ENCODE results near the gene UNC5CL. TPM values are rescaled to one million over a fixed set of nuclear protein-coding genes. Genes with fewer than 3 reads are reported as not detected.

Gene UNC5CL
- total RNA-seq, 1 donor from 2014 or later: 2.2 TPM

DNA sequence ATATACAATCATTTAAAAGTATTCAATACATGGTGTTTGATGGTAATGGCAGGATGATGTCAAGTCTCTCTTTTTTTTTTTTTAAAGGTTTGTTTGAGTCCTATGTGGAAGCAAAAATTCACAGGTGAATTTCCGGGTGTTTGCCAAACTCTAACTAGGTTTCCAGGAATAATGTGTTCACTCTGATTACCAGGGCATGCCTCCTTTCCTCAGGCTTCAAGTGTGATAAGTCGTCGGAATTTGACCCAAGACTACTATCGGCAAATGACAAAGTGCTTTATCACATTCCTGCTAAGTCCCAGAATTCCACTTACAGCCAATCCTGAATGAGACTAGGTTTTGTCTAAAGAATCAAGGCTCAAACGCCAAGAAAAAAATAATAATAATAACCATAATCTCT lies 25.8 kb upstream of the UNC5CL start:
- intact Hi-C loops (cut with micrococcal nuclease): no loop called here
- POLR2A ChIA-PET: no interaction called here
- peaks cover 5% of the 10 kb centered on the region for H3K4me1 Mint-ChIP-seq
- TF ChIP-seq CTCF (IDR thresholded peaks at IDR 0.05): no peak
- H3K4me3 Mint-ChIP-seq: no peak overlapping the region
- no peak overlapping the region for H3K27ac Mint-ChIP-seq
- CTCF ChIA-PET: no interaction called here
- H3K27me3 Mint-ChIP-seq: no peaks in the 10 kb centered on the region
- no peak for DNase-seq
- peaks cover 87% of the 10 kb centered on the region for H3K36me3 Mint-ChIP-seq (ENCODE audit: low read depth)
- no peaks in the 10 kb centered on the region for H3K9me3 Mint-ChIP-seq
- ATAC-seq (ENCODE audit: low read depth): no peak

- Mint-ChIP-seq H3K27me3 (no peaks in the 10 kb centered on the region), H3K9me3 (no peaks in the 10 kb centered on the region), H3K36me3 (ENCODE audit: low read depth) (peaks cover 85% of the 10 kb centered on the region), H3K4me3 (no peak overlapping the region), H3K27ac (no peak overlapping the region), H3K4me1 (peaks cover 5% of the 10 kb centered on the region)
- intact Hi-C loops (cut with micrococcal nuclease): no loop called here
- TF ChIP-seq CTCF (IDR thresholded peaks at IDR 0.05): no peak
- CTCF ChIA-PET: interaction anchor here (1.5 kb wide), 1 partner anchor 35 kb away, joined by 3 read pairs; no protein-coding TSS in a partner anchor
- no peak for DNase-seq
- ATAC-seq (ENCODE audit: low read depth): no peak
- POLR2A ChIA-PET: no interaction called here
Measured at GRCh38 chr6:41063884-41064285, 24.9 kb upstream of the UNC5CL start.

DNA sequence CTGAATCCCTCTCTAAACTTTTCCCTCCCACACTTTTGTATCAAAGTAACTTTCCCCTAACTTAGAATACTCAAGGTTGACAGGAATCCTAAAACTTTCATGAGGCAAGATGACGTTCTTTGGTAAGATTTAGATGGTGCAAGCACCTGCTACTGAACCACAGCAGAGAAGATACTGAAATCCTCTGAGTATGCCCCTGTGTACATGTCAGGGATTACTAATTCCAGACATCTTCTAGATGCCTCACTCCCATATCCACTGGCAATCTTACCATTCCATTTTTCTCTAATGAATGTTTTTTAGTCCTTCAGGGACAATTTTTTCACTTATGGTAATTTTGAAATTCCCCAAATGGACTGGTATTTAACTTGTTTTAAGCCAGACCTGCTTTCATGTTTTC lies 23.0 kb upstream of the UNC5CL start:
- peaks cover 70% of the 10 kb centered on the region for H3K36me3 Mint-ChIP-seq (ENCODE audit: low read depth)
- DNase-seq: no peak

GRCh38 chr6:41061196-41061726 lies 22.2 kb upstream of the UNC5CL start:
- peaks cover 62% of the 10 kb centered on the region for H3K36me3 Mint-ChIP-seq (ENCODE audit: low read depth)
- POLR2A ChIA-PET: no interaction called here
- no peak for TF ChIP-seq CTCF (IDR thresholded peaks at IDR 0.05)
- ATAC-seq (ENCODE audit: low read depth) (no peak), DNase-seq (no peak)
- no peaks in the 10 kb centered on the region for H3K4me1 Mint-ChIP-seq
- H3K4me3 Mint-ChIP-seq: no peak overlapping the region
- CTCF ChIA-PET: no interaction called here
- H3K27me3 Mint-ChIP-seq: no peaks in the 10 kb centered on the region
- no peaks in the 10 kb centered on the region for H3K9me3 Mint-ChIP-seq
- intact Hi-C loops (cut with micrococcal nuclease): no loop called here
- no peak overlapping the region for H3K27ac Mint-ChIP-seq

More for the DNA sequence above, 23.0 kb upstream of the UNC5CL start:
- H3K4me1 Mint-ChIP-seq: peaks cover 5% of the 10 kb centered on the region
- POLR2A ChIA-PET: no interaction called here
- ATAC-seq (ENCODE audit: low read depth): no peak
- TF ChIP-seq CTCF (IDR thresholded peaks at IDR 0.05): no peak
- H3K27ac Mint-ChIP-seq: no peak overlapping the region
- H3K27me3 Mint-ChIP-seq: no peaks in the 10 kb centered on the region
- H3K4me3 Mint-ChIP-seq: no peak overlapping the region
- intact Hi-C loops (cut with micrococcal nuclease): no loop called here
- H3K9me3 Mint-ChIP-seq: no peaks in the 10 kb centered on the region
- CTCF ChIA-PET: no interaction called here

GRCh38 chr6:41059556-41059955 lies 20.5 kb upstream of the UNC5CL start:
- ATAC-seq (ENCODE audit: low read depth) (no peak), DNase-seq (no peak)
- peaks cover 55% of the 10 kb centered on the region for H3K36me3 Mint-ChIP-seq (ENCODE audit: low read depth)
- ChIA-PET POLR2A (no interaction called here), CTCF (no interaction called here)
- intact Hi-C loops (cut with micrococcal nuclease): no loop called here
- H3K27ac Mint-ChIP-seq: no peak overlapping the region
- H3K4me1 Mint-ChIP-seq: peaks cover 3% of the 10 kb centered on the region
- TF ChIP-seq CTCF (IDR thresholded peaks at IDR 0.05): no peak
- H3K9me3 Mint-ChIP-seq: no peaks in the 10 kb centered on the region
- no peaks in the 10 kb centered on the region for H3K27me3 Mint-ChIP-seq
- no peak overlapping the region for H3K4me3 Mint-ChIP-seq

All from activated B cell treated with CpG ODN at 0.5 μM for 24 hours (primary cell).